Smooth muscle cell of bladder (primary cell): ENCODE measurements around the gene CYP4Z1. TPM values are rescaled to one million over a fixed set of nuclear protein-coding genes. Genes with fewer than 3 reads are reported as not detected.

Experiments
- total RNA-seq: library from RNA; depleted of rRNA; stranded (reverse); fragments of >200 nt; gene quantifications from 2 replicates; pipeline ENCODE4 v1.2.3, GENCODE V29; 2014

The CYP4Z1 gene
- not detected in 2 replicates for total RNA-seq

GRCh38 chr1:47067097-47067594, at the start of gene CYP4Z1:
Gene CYP4Z1 (plus strand): TSS chr1:47067231. CDS start chr1:47067491, 260 bp downstream.

GRCh38 chr1:47023268-47024140, 43.5 kb upstream of the CYP4Z1 start, which contains the start of gene CYP4X1:
Gene CYP4X1 (plus strand): TSS chr1:47023669. CDS start chr1:47023818, 149 bp downstream.

GRCh38 chr1:47137198-47137597, 70.2 kb downstream of the CYP4Z1 start, which contains the start of gene CYP4A22:
Gene CYP4A22 (plus strand): TSS chr1:47137441. CDS start chr1:47137486, 45 bp downstream.

Other genes with a start within 250 kb of the CYP4Z1 start
- gene CYP4A11, start 125.8 kb upstream of the CYP4Z1 start, total RNA-seq: not detected in 2 replicates
- not detected in 2 replicates for gene CYP4X1, start 43.6 kb upstream of the CYP4Z1 start, total RNA-seq
- not detected in 2 replicates for gene CYP4A22, start 70.2 kb downstream of the CYP4Z1 start, total RNA-seq
- gene PDZK1IP1, start 122.8 kb downstream of the CYP4Z1 start, total RNA-seq: not detected in 2 replicates
- gene TAL1, start 165.0 kb downstream of the CYP4Z1 start, total RNA-seq: under 0.01 TPM in 2 replicates
- gene STIL, start 246.9 kb downstream of the CYP4Z1 start, total RNA-seq: 1.7 and 2.6 TPM in 2 replicates